CD14-positive monocyte (primary cell): ENCODE results near the gene CSF2. TPM values are rescaled to one million over a fixed set of nuclear protein-coding genes. Genes with fewer than 3 reads are reported as not detected.

Experiments used
- DNase-seq, 3 donors: peaks; one replicate each; pipeline ENCODE4 v3.0.0-alpha.2; 2011 to 2022
- H2AFZ ChIP-seq: 2 replicates; pipeline ENCODE4 v1.6.0; 2012; ENCODE audit warnings: mild to moderate bottlenecking, low read depth, low read length, inconsistent platforms; ENCODE audit not compliant: insufficient read depth, poor library complexity, severe bottlenecking
- H3K27ac ChIP-seq, 2 donors: 1 replicate in 1 of 2; 2 replicates in 1 of 2; pipeline ENCODE4 v1.5.1; 2012 to 2013; ENCODE audit warnings: low read length in 2 of 2, control low read depth in 1 of 2, inconsistent platforms in 1 of 2, low read depth in 1 of 2, mild to moderate bottlenecking in 1 of 2
- H3K27me3 ChIP-seq, 2 donors: one replicate each; pipeline versions ENCODE4 v1.6.0 to v1.6.1; 2011 to 2013; ENCODE audit warnings: low read length in 2 of 2; ENCODE audit not compliant: control insufficient read depth in 2 of 2, insufficient read depth in 2 of 2
- H3K36me3 ChIP-seq, 2 donors: replicated peaks in 1 of 2; 1 replicate in 1 of 2; 2 replicates in 1 of 2; pipeline versions ENCODE4 v1.5.1 to v1.6.1; 2012 to 2013; ENCODE audit warnings: low read length in 2 of 2, control low read depth in 1 of 2, inconsistent platforms in 1 of 2, mild to moderate bottlenecking in 1 of 2; ENCODE audit not compliant: insufficient read depth in 2 of 2, control insufficient read depth in 1 of 2
- H3K4me1 ChIP-seq, 2 donors: 1 replicate in 1 of 2; 2 replicates in 1 of 2; pipeline versions ENCODE4 v1.5.1 to v1.6.1; 2012 to 2013; ENCODE audit warnings: low read length in 2 of 2, control low read depth in 1 of 2, inconsistent platforms in 1 of 2, mild to moderate bottlenecking in 1 of 2, moderate library complexity in 1 of 2; ENCODE audit not compliant: insufficient read depth in 2 of 2, control insufficient read depth in 1 of 2
- H3K4me2 ChIP-seq: replicated peaks from 2 replicates; pipeline ENCODE3; 2012; ENCODE audit warnings: low read length, moderate library complexity, mild to moderate bottlenecking; ENCODE audit not compliant: poor library complexity, severe bottlenecking; ENCODE audit errors: extremely low read depth
- H3K4me3 ChIP-seq, 3 experiments: fragments of 200-600 bp in 1 of 3; sonication (generic) in 1 of 3; replicated peaks in 1 of 3; 1 replicate in 2 of 3; 2 replicates in 1 of 3; pipeline ENCODE4 v1.5.1; 2011 to 2013; ENCODE audit warnings: low read length in 3 of 3, mild to moderate bottlenecking in 3 of 3, control low read depth in 2 of 3, low read depth in 2 of 3, inconsistent platforms in 1 of 3, moderate library complexity in 1 of 3
- H3K79me2 ChIP-seq: 2 replicates; pipeline ENCODE4 v1.6.0; 2012; ENCODE audit warnings: mild to moderate bottlenecking, control low read depth, inconsistent platforms, low read length, moderate library complexity; ENCODE audit not compliant: insufficient read depth
- H3K9ac ChIP-seq: 2 replicates; pipeline ENCODE4 v1.6.0; 2017; ENCODE audit warnings: low read length, mild to moderate bottlenecking; ENCODE audit not compliant: insufficient read depth, poor library complexity, severe bottlenecking
- H3K9me3 ChIP-seq, 2 donors: replicated peaks in 1 of 2; 1 replicate in 1 of 2; 2 replicates in 1 of 2; pipeline versions ENCODE4 v1.5.1 to v1.6.1; 2012 to 2013; ENCODE audit warnings: low read length in 2 of 2, control low read depth in 1 of 2; ENCODE audit not compliant: control insufficient read depth in 1 of 2, insufficient read depth in 1 of 2
- H4K20me1 ChIP-seq: 2 replicates; pipeline ENCODE4 v1.6.0; 2012; ENCODE audit warnings: mild to moderate bottlenecking, low read length, control low read depth, moderate library complexity; ENCODE audit not compliant: insufficient read depth
- H3K27ac Mint-ChIP-seq, 7 donors: one replicate each; pipeline ENCODE4 v1.8.0; 2020; ENCODE audit warnings: mild to moderate bottlenecking in 7 of 7, mixed read lengths in 7 of 7, moderate library complexity in 6 of 7, inconsistent platforms in 2 of 7
- H3K27me3 Mint-ChIP-seq, 3 donors: one replicate each; pipeline ENCODE4 v1.8.0; 2021 to 2022; ENCODE audit warnings: low read depth in 3 of 3, mild to moderate bottlenecking in 3 of 3, mixed read lengths in 3 of 3, moderate library complexity in 3 of 3, inconsistent platforms in 1 of 3
- H3K36me3 Mint-ChIP-seq, 2 donors: one replicate each; pipeline ENCODE4 v1.8.0; 2020; ENCODE audit warnings: mixed read lengths in 2 of 2, inconsistent platforms in 1 of 2, mild to moderate bottlenecking in 1 of 2
- H3K4me1 Mint-ChIP-seq: one replicate; pipeline ENCODE4 v1.8.0; 2020; ENCODE audit warnings: mild to moderate bottlenecking, mixed read lengths
- H3K4me3 Mint-ChIP-seq, 2 donors: one replicate each; pipeline ENCODE4 v1.8.0; 2020; ENCODE audit warnings: mild to moderate bottlenecking in 2 of 2, mixed read lengths in 2 of 2, moderate library complexity in 1 of 2
- H3K9me3 Mint-ChIP-seq, 7 donors: one replicate each; pipeline ENCODE4 v1.8.0; 2020 to 2022; ENCODE audit warnings: mixed read lengths in 7 of 7, mild to moderate bottlenecking in 6 of 7, moderate library complexity in 6 of 7, inconsistent platforms in 2 of 7
- CTCF ChIP-seq: fragments of 200-600 bp; IDR thresholded peaks from one replicate; pipeline ENCODE4 v1.8.0; 2022; ENCODE audit warnings: antibody characterized with exemption, mild to moderate bottlenecking
- WGBS: methylation state at CpG from one replicate; pipeline ENCODE4 v1.1.5; 2013; ENCODE audit warnings: missing lambda C conversion rate; ENCODE audit not compliant: insufficient coverage; 5-methylcytosine and 5-hydroxymethylcytosine counted together
- intact Hi-C, 2 donors: fragments of 100-400 bp; cut with micrococcal nuclease; formaldehyde crosslinking; loops; one replicate each; pipeline versions ENCODE4 v1.15.0 to v1.15.1; 2023
- polyA plus RNA-seq, 3 donors: library from polyadenylated mRNA; depleted of rRNA in 1 of 3; unstranded in 2 of 3; stranded (reverse) in 1 of 3; fragments of 300-500 nt in 2 of 3; fragments of >200 nt in 1 of 3; fragmentation: Illumina TruSeq in 2 of 3; gene quantifications; 1 replicate in 2 of 3; 2 replicates in 1 of 3; pipeline ENCODE4 v1.2.3, GENCODE V29; 2012 to 2021

CSF2 gene
- polyA plus RNA-seq, 3 donors, result not detected

- Mint-ChIP-seq H3K4me1 (peaks cover 57% of the 10 kb centered on the region), H3K36me3 (peaks cover 0 to 9% of the 10 kb centered on the region in 2 donors), H3K27ac (peak overlapping the region in 1 of 7 donors; percentile 18), H3K27me3 (peaks cover 15 to 17% (median 16%) of the 10 kb centered on the region in 3 donors), H3K4me3 (peak overlapping the region in 1 of 2 donors; percentile 24), H3K9me3 (peaks cover 0 to 2% (median 0%) of the 10 kb centered on the region in 7 donors)
- H3K4me1 ChIP-seq, result peaks cover 25 to 46% of the 10 kb centered on the region in 2 donors
- H4K20me1 ChIP-seq, result no peaks in the 10 kb centered on the region
- H3K9ac ChIP-seq, result no peak overlapping the region
- 95% methylated on average over 4 of the region's 6 CpGs for WGBS
- DNase-seq, result no peak
- no peaks in the 10 kb centered on the region for H3K79me2 ChIP-seq
- H3K27ac ChIP-seq, result no peak overlapping the region
- no peak overlapping the region for H3K4me3 ChIP-seq
- no peak overlapping the region for H2AFZ ChIP-seq
- H3K36me3 ChIP-seq, result no peaks in the 10 kb centered on the region
- H3K27me3 ChIP-seq, result no peaks in the 10 kb centered on the region
- intact Hi-C loops, result loop anchor here in 1 of 2 donors (5.0 kb wide), 1 partner anchor 34 kb away; no protein-coding TSS in a partner anchor
- no peaks in the 10 kb centered on the region for H3K9me3 ChIP-seq
- no peak for TF ChIP-seq CTCF
- no peak overlapping the region for H3K4me2 ChIP-seq
Measured at GRCh38 chr5:132101385-132101880, 27.8 kb downstream of the CSF2 start.

GRCh38 chr5:132102101-132102701 lies 28.6 kb downstream of the CSF2 start:
- Histone ChIP-seq H3K9ac (no peak overlapping the region), H2AFZ (no peak overlapping the region), H3K4me2 (no peak overlapping the region), H3K36me3 (no peaks in the 10 kb centered on the region), H3K4me1 (peaks cover 25 to 46% of the 10 kb centered on the region in 2 donors), H3K79me2 (no peaks in the 10 kb centered on the region), H3K27ac (no peak overlapping the region), H3K4me3 (no peak overlapping the region), H3K9me3 (no peaks in the 10 kb centered on the region), H3K27me3 (no peaks in the 10 kb centered on the region), H4K20me1 (no peaks in the 10 kb centered on the region)
- H3K27me3 Mint-ChIP-seq, result peaks cover 11 to 16% (median 15%) of the 10 kb centered on the region in 3 donors
- peaks cover 0 to 9% of the 10 kb centered on the region in 2 donors for H3K36me3 Mint-ChIP-seq
- WGBS, result 79% methylated on average over 4 of the region's 5 CpGs
- peak overlapping the region in 1 of 2 donors; percentile 19 for H3K4me3 Mint-ChIP-seq
- peak overlapping the region in 3 of 7 donors; percentile 82 to 93 (median 91) for H3K27ac Mint-ChIP-seq
- H3K4me1 Mint-ChIP-seq, result peaks cover 57% of the 10 kb centered on the region
- no peak for TF ChIP-seq CTCF
- intact Hi-C loops, result loop anchor here in 1 of 2 donors (5.0 kb wide), 1 partner anchor 35 kb away; no protein-coding TSS in a partner anchor
- peaks cover 0 to 2% (median 0%) of the 10 kb centered on the region in 7 donors for H3K9me3 Mint-ChIP-seq
- no peak for DNase-seq
